ENCODE data around the gene NIT2.
A peak's percentile ranks its signal among the peaks of the same experiment; 100 is the strongest.

NIT2 gene

GRCh38 chr3:100399341-100400071 lies 64.9 kb downstream of the NIT2 start:
- no peak for DNase-seq

GRCh38 chr3:100400419-100400779 lies 65.8 kb downstream of the NIT2 start:
- DNase-seq: no peak

GRCh38 chr3:100400780-100401673 lies 66.5 kb downstream of the NIT2 start, which contains the start of the genes LNP1 and TOMM70:
Gene LNP1 (plus strand): TSS chr3:100401539. CDS start chr3:100429730, 28,191 bp downstream.
Gene TOMM70 (minus strand): TSS chr3:100401089. CDS start chr3:100400949, 140 bp downstream.
- DNase-seq: peak; percentile 84

GRCh38 chr3:100401674-100402041 lies 67.1 kb downstream of the NIT2 start:
- no peak for DNase-seq

DNA sequence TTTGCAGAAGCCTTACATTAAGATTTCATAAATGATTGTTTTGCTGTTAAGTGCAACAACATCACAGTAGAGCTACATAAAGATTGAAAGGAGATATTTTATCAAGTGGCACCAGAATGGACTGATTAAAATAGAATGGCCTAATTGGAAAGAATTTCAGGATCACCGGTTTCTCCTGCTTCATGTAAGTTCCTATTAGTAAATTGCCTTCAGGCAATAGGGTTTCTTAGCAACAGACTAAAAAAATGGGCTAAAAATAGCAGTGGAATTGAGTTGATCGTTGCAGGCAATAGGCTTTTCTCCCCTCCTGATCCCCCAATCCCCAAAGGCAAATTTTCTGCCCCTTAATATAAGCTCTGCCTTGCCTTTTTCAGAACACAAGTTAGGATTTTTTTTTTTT lies 67.7 kb downstream of the NIT2 start:
- no peak for DNase-seq

DNA sequence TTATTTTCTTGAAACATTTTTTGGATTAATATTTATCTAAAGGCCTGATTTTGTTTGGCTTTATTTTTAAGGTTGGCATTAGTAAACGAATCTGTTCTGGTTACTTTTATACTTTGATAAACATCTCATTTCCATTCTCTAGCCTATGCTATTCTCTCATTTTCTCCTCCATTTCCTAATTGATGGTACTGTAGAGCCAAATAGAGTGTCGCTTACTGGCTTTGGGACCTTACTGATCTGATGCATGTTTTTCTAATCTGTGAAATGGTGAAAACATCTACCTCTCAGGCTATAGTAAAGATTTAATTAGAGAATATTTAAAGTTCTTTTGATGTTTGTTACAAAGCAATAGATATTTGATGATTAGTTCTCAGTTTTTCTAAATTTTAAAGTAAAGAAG lies 68.3 kb downstream of the NIT2 start:
- DNase-seq: no peak

DNA sequence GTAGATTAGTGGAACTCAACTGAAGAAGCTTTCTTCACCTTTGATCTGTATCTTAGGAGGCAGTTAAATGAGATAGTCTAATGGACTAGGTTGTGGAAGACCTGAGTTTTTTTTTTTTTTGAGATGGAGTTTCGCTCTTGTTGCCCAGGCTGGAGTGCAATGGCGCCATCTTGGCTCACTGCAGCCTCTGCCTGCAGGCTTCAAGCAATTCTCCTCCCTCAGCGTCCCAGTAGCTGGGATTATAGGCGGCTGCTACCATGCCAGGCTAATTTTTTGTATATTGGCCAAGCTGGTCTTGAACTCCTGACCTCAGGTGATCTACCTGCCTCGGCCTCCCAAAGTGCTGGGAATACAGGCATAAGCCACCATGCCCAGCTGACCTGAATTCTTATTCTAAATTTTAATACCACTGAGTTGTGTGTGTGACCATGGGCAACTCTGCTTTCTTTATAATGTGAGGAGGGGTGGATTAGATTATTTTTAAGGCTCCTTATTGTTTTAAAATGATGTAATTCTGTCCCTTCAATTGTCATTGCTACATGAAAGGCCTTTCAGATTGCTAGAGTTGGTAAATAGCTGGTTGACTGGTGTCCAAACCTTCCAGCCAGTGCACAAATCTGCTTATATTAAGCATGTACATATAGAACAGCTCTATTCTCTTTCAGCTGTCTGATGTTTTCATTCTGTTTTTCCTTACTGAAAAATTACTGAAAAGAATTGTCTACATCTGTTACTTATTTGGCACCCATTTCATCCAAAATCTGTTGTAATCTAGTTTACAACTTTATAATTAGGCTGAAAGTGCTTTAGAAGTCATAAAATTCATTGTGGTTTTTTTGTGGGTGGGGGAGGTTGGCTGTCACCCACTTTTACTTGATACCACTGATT lies 69.0 kb downstream of the NIT2 start:
- DNase-seq: no peak

GRCh38 chr3:100404250-100404548 lies 69.6 kb downstream of the NIT2 start:
- no peak for DNase-seq

DNA sequence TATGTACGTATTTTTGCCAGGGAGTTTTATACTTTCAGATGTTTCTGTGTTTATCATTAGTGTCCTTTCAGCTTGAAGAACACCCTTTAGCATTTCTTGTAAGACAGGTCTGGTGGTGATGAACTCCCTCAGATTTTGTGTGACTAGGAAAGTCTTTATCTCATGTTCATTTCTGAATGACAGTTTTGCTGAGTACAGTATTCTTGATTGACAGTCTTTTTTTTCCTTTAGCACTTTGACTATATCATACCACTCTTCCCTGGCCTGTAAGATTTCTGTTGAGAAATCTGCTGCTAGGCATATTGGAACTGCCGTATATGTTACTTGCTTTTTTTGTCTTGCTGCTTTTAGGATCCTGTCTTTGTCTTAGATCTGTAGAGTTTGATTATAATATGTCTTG lies 72.6 kb downstream of the NIT2 start:
- no peak for DNase-seq

DNA sequence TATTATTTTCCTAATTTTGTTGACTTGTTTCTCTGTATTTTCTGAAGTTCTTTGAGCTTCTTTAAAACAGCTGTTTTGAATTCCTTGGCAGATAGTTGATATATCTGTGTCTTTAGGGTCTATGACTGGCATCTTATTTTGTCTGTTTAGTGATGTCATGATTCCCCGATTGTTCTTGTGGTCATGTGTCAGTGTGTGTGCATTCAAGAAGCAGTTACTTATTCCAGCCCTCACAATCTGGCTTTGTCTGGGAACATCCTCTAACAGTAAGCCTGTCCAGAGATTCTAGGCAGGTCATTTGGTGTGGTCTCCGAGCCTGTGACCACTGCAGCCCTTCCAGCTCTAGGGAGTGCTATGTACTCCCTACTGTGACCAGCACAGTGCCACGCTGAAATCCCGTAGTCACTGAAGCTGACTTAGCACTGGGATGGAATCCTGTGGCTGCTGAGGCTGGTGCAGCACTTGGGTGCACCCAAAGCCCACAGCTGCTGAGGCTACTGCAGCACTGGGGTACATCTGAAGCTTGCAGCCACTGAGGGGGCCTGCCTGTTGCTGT lies 73.5 kb downstream of the NIT2 start:
- no peak for DNase-seq

Measured in NCI-H1048 (cell line).